HG03469 (cell line): ENCODE data around the gene MTIF2.
A peak's percentile ranks its signal among the peaks of the same experiment; 100 is the strongest.
"Not testable (repeated sequence)": the region's sequence is repeated elsewhere in the genome, so short reads cannot be mapped to it uniquely, and the experiment has no call there.

ENCODE experiments used
- ATAC-seq: cut with Tn5 transposase; IDR thresholded peaks from one replicate; pipeline ENCODE4 v1.9.1; 2021; ENCODE audit warnings: mild to moderate bottlenecking, moderate library complexity, moderate number of reproducible peaks; ENCODE audit not compliant: unreplicated experiment

The MTIF2 gene

GRCh38 chr2:55268907-55269644 lies at the start of gene MTIF2:
MTIF2 (minus strand) TSS chr2:55269231; CDS start chr2:55263858, 5,373 bp downstream.
- peak; percentile 94 for ATAC-seq

GRCh38 chr2:55314985-55315384 lies 46.0 kb upstream of the MTIF2 start:
- no peak for ATAC-seq

- ATAC-seq, result peak; percentile 94
Measured at GRCh38 chr2:55311444-55311870, 42.4 kb upstream of the MTIF2 start.

GRCh38 chr2:55309446-55309845 lies 40.4 kb upstream of the MTIF2 start:
- no peak for ATAC-seq

- ATAC-seq, result peak; percentile 95
Measured at GRCh38 chr2:55302241-55302640, 33.2 kb upstream of the MTIF2 start.

GRCh38 chr2:55301277-55301676 lies 32.2 kb upstream of the MTIF2 start:
- no peak for ATAC-seq

- ATAC-seq, result peak; percentile 37
Measured at GRCh38 chr2:55296393-55296792, 27.4 kb upstream of the MTIF2 start.

- ATAC-seq, result no peak
Measured at GRCh38 chr2:55283083-55283482, 14.1 kb upstream of the MTIF2 start.

GRCh38 chr2:55282110-55282917 lies 13.3 kb upstream of the MTIF2 start:
- peak; percentile 98 for ATAC-seq

- not testable (repeated sequence) for ATAC-seq
Measured at GRCh38 chr2:55280851-55281546, 12.0 kb upstream of the MTIF2 start.

- not testable (repeated sequence) for ATAC-seq
Measured at GRCh38 chr2:55279859-55280424, 10.9 kb upstream of the MTIF2 start.

GRCh38 chr2:55279214-55279835 lies 10.3 kb upstream of the MTIF2 start:
- not testable (repeated sequence) for ATAC-seq

- no peak for ATAC-seq
Measured at GRCh38 chr2:55277310-55277709, 8.3 kb upstream of the MTIF2 start.

GRCh38 chr2:55274346-55274745 lies 5.3 kb upstream of the MTIF2 start:
- ATAC-seq, result not testable (repeated sequence)

- ATAC-seq, result no peak
Measured at GRCh38 chr2:55269645-55269990, 587 bp upstream of the MTIF2 start.

- ATAC-seq, result no peak
Measured at GRCh38 chr2:55268288-55268906, 634 bp downstream of the MTIF2 start.

GRCh38 chr2:55259586-55259985 lies 9.4 kb downstream of the MTIF2 start:
- not testable (repeated sequence) for ATAC-seq

- ATAC-seq, result no peak
Measured at GRCh38 chr2:55252832-55253231, 16.2 kb downstream of the MTIF2 start.

GRCh38 chr2:55247025-55247424 lies 22.0 kb downstream of the MTIF2 start:
- no peak for ATAC-seq

GRCh38 chr2:55245411-55245810 lies 23.6 kb downstream of the MTIF2 start:
- no peak for ATAC-seq
